Measurements from ENCODE around the gene MIGA1. TPM values are rescaled to one million over a fixed set of nuclear protein-coding genes. Genes with fewer than 3 reads are reported as not detected.

MIGA1 gene
- total and polyA plus RNA-seq, 9 of the 15 experiments (the other 6 are each of a cell fraction or from before 2014, with no cell fraction given), result 1.6 to 5.1 (median 2.9) TPM

GRCh38 chr1:77906019-77906545, 126.6 kb downstream of the MIGA1 start (continued):
- TF ChIP-seq ATF4 (CRISPR knock-in tag; IDR thresholded peaks at IDR 0.05) (no peak), PML (IDR thresholded peaks at IDR 0.05; ENCODE audit: low read length) (no peak), SETDB1 (IDR thresholded peaks at IDR 0.05; ENCODE audit: low read length) (no peak), SAP30 (IDR thresholded peaks at IDR 0.05; ENCODE audit: borderline replicate concordance, insufficient read depth, low read depth, low read length, poor library complexity, severe bottlenecking) (no peak), SRSF7 (optimal IDR thresholded peaks at IDR 0.05; ENCODE audit: low read depth, low read length) (no peak), MEF2D (tag; conservative IDR thresholded peaks at IDR 0.05; ENCODE audit: low read depth) (no peak), ATF6 (CRISPR knock-in tag; IDR thresholded peaks at IDR 0.05) (no peak), RFX7 (CRISPR knock-in tag; IDR thresholded peaks at IDR 0.05) (no peak)

GRCh38 chr1:77906624-77907023, 127.2 kb downstream of the MIGA1 start:
- no TSS peak for BruUV-seq (replicated peaks)
- Histone ChIP-seq H3K4me2 (ENCODE audit: insufficient read depth, low read length) (no peak overlapping the region), H3K79me2 (ENCODE audit: control insufficient read depth, insufficient read depth, low read length) (no peaks in the 10 kb centered on the region), H3K9me3 (replicated peaks; ENCODE audit: control insufficient read depth, insufficient read depth, low read depth, low read length) (no peaks in the 10 kb centered on the region), H3K9ac (ENCODE audit: insufficient read depth in 1 of 2, low read depth in 2 of 2, low read length in 2 of 2) (no peak overlapping the region), H3K36me3 (ENCODE audit: control insufficient read depth, insufficient read depth, low read length) (no peaks in the 10 kb centered on the region), H3K9me1 (ENCODE audit: control insufficient read depth, insufficient read depth, low read length) (no peaks in the 10 kb centered on the region), H2AFZ (ENCODE audit: low read depth, low read length) (no peak overlapping the region), H3K27me3 (ENCODE audit: control insufficient read depth in 2 of 2, insufficient read depth in 2 of 2, low read length in 2 of 2) (no peaks in the 10 kb centered on the region), H3K4me3 (no peak overlapping the region), H4K20me1 (replicated peaks; ENCODE audit: control insufficient read depth, insufficient read depth, low read length) (no peaks in the 10 kb centered on the region), H3K27ac (ENCODE audit: extremely low read depth, low read depth, low read length) (no peak overlapping the region), H3K4me1 (replicated peaks in 1 of 2; ENCODE audit: control insufficient read depth in 2 of 2, insufficient read depth in 2 of 2, low read length in 2 of 2) (no peaks in the 10 kb centered on the region)
- in situ Hi-C loops (cut with MboI) (loop anchor here (10.0 kb wide), 1 partner anchor 202 kb away; no protein-coding TSS in a partner anchor), intact Hi-C loops (cut with micrococcal nuclease) (loop anchor here (10.0 kb wide), 1 partner anchor 372 kb away; no protein-coding TSS in a partner anchor)
- DNase-seq (ENCODE audit: extremely low read depth in 1 of 4, low spot score in 3 of 4) (no peak), ATAC-seq (no peak), FAIRE-seq (no peak)
- TF ChIP-seq ZNF589 (CRISPR knock-in tag; IDR thresholded peaks at IDR 0.05; ENCODE audit: low read depth), result no peak
- TF ChIP-seq ZNF121 (CRISPR knock-in tag; conservative IDR thresholded peaks at IDR 0.05), result peak; percentile 93
- no peak for TF ChIP-seq NCOR1 (IDR thresholded peaks at IDR 0.05)
- TF ChIP-seq ZNF449 (CRISPR knock-in tag; IDR thresholded peaks at IDR 0.05), result no peak
- ChIA-PET CTCF (ENCODE audit: low intra/inter-chr PET ratio) (no interaction called here), POLR2A (no interaction called here)
- 0% methylated on average over 1 of the region's 1 CpG for WGBS (ENCODE audit: insufficient coverage, low coverage, missing lambda C conversion rate)

Measured in K562 (cell line).